ENCODE results near the gene GFM2. TPM values are rescaled to one million over a fixed set of nuclear protein-coding genes. Genes with fewer than 3 reads are reported as not detected.
A peak's percentile ranks its signal among the peaks of the same experiment; 100 is the strongest.

The GFM2 gene, protein sequence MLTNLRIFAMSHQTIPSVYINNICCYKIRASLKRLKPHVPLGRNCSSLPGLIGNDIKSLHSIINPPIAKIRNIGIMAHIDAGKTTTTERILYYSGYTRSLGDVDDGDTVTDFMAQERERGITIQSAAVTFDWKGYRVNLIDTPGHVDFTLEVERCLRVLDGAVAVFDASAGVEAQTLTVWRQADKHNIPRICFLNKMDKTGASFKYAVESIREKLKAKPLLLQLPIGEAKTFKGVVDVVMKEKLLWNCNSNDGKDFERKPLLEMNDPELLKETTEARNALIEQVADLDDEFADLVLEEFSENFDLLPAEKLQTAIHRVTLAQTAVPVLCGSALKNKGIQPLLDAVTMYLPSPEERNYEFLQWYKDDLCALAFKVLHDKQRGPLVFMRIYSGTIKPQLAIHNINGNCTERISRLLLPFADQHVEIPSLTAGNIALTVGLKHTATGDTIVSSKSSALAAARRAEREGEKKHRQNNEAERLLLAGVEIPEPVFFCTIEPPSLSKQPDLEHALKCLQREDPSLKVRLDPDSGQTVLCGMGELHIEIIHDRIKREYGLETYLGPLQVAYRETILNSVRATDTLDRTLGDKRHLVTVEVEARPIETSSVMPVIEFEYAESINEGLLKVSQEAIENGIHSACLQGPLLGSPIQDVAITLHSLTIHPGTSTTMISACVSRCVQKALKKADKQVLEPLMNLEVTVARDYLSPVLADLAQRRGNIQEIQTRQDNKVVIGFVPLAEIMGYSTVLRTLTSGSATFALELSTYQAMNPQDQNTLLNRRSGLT
- 32.9 and 35.6 TPM in 2 replicates for total RNA-seq
- long read RNA-seq, transcript GFM2-202 (20 exons, 2,856 nt): minor isoform, 10 of 319 reads
- long read RNA-seq, transcript GFM2-201 (21 exons, 3,249 nt): major isoform, 229 of 319 reads
- long read RNA-seq, partial matches to known transcripts: 28 of 319 reads
- long read RNA-seq, other reads (novel, unspliced or antisense): 47 of 319 reads

DNA sequence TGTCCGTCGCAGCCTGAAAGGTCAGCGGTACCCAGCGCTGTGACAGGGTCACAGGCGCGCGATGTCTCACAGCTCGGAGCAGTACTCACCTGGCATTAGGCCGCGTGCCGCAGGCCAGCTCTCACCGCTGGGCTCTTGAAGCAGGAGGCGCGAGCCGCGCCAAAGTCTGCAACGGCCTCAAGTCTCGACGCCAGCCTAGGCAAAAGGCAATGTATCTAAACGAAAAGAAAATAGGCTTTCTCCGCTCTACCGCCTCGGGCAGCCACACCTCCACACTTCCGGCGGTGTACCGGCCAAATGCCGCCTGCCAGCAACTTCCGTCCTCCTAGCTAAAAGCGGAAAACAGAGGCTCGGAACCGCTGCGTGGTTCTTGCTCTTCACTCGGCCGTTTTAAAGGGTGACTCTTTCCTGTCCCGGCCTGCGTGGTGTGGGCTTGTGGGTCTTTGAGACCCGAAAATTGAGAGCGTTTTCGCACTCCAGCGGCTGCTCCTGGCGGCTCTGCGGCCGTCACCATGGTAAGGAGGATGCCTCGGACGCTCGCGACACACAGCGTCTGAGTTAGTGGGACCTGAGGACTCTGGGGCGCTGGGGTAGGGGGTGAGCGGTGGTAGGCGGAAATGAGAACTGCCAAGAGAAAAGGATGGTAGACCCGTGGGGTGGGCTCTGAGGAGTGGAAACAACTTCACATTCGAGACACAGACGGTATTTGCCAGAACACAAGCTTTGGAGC, at the start of gene GFM2, which contains the start of gene NSA2:
GFM2 (minus strand) TSS at position 269 of the 730 bp plus-strand sequence. CDS start 3,375 bp downstream, outside the sequence.
NSA2 (plus strand) TSS at position 401 of the 730 bp plus-strand sequence; CDS start at position 513, 112 bp downstream.
- TF ChIP-seq, protein P1, sequence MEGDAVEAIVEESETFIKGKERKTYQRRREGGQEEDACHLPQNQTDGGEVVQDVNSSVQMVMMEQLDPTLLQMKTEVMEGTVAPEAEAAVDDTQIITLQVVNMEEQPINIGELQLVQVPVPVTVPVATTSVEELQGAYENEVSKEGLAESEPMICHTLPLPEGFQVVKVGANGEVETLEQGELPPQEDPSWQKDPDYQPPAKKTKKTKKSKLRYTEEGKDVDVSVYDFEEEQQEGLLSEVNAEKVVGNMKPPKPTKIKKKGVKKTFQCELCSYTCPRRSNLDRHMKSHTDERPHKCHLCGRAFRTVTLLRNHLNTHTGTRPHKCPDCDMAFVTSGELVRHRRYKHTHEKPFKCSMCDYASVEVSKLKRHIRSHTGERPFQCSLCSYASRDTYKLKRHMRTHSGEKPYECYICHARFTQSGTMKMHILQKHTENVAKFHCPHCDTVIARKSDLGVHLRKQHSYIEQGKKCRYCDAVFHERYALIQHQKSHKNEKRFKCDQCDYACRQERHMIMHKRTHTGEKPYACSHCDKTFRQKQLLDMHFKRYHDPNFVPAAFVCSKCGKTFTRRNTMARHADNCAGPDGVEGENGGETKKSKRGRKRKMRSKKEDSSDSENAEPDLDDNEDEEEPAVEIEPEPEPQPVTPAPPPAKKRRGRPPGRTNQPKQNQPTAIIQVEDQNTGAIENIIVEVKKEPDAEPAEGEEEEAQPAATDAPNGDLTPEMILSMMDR (IDR thresholded peaks at IDR 0.05; ENCODE audit: unreplicated experiment): no peak
- DNase-seq (ENCODE audit: low spot score, unreplicated experiment): peak; percentile 78
- Mint-ChIP-seq H3K9me3 (ENCODE audit: low read depth) (no peaks in the 10 kb centered on the region), H3K27me3 (no peaks in the 10 kb centered on the region), H3K4me1 (ENCODE audit: low read depth) (peaks cover 23% of the 10 kb centered on the region), H3K36me3 (ENCODE audit: insufficient read depth) (peaks cover 10% of the 10 kb centered on the region), H3K27ac (peak within 1 kb of the TSS; percentile 98), H3K4me3 (ENCODE audit: low read depth) (peak within 1 kb of the TSS; percentile 99)

DNA sequence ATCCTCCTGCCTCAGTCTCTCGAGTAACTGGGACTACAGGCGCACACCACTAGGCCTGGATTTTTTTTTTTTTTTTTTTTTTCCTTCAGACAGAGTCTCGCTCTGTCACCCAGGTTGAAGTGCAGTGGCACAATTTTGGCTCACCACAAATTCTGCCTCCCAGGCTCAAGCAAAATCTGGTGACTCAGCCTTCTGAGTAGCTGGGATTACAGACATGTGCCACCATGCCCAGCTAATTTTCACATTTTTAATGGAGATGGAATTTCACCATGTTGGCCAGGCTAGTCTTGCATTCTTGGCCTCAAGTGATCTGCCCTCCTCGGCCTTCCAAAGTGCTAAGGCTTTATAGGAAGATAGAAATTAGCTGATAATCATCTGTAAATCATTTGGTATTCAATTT, 44.0 kb upstream of the GFM2 start:
- TF ChIP-seq, protein P1 (IDR thresholded peaks at IDR 0.05; ENCODE audit: unreplicated experiment): no peak
- H3K27me3 Mint-ChIP-seq: no peaks in the 10 kb centered on the region
- no peak for DNase-seq (ENCODE audit: low spot score, unreplicated experiment)
- no peaks in the 10 kb centered on the region for H3K9me3 Mint-ChIP-seq (ENCODE audit: low read depth)
- no peak overlapping the region for H3K27ac Mint-ChIP-seq
- H3K4me3 Mint-ChIP-seq (ENCODE audit: low read depth): no peak overlapping the region
- H3K36me3 Mint-ChIP-seq (ENCODE audit: insufficient read depth): peaks cover 18% of the 10 kb centered on the region
- H3K4me1 Mint-ChIP-seq (ENCODE audit: low read depth): peaks cover 8% of the 10 kb centered on the region

DNA sequence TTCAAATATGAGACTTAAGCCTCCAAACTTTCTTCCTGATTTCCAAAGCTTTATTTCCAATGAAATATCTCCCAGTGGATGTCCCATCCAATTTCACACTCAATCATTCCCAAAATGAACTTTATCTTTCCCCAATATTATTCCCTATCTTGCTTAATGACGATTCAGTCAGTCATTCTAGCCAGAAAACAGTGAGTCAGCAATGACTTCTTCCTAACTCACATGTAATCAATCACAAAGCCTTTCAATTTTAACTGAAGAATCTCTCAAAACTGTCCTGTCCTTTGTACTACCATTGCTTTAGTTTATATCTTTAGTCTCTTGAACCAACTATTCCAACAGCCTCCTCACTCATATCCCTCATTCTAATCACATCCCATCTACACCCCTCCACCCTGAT, 35.0 kb upstream of the GFM2 start:
- Mint-ChIP-seq H3K9me3 (ENCODE audit: low read depth) (no peaks in the 10 kb centered on the region), H3K27ac (no peak overlapping the region), H3K4me3 (ENCODE audit: low read depth) (no peak overlapping the region), H3K4me1 (ENCODE audit: low read depth) (peaks cover 7% of the 10 kb centered on the region), H3K27me3 (no peaks in the 10 kb centered on the region), H3K36me3 (ENCODE audit: insufficient read depth) (peaks cover 10% of the 10 kb centered on the region)
- DNase-seq (ENCODE audit: low spot score, unreplicated experiment): no peak
- TF ChIP-seq, protein P1 (IDR thresholded peaks at IDR 0.05; ENCODE audit: unreplicated experiment): no peak

DNA sequence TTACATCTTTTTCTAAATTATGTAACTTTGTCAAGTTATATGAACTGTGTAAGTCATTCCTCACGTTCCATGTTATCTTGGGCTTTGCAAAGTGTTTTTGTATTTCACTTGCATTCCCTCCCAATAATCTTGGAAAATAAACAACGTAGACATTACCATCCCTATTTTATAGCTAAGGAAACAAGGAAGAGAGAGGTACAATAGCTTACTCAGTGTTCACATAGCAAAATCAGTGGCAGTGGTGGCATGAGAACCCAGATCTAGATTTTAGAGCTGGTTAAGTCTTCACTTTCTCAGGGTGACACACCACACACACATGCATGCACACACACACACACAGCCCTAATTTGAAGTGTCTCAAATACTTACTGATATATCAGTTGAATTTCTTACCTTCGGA, 34.3 kb upstream of the GFM2 start:
- Mint-ChIP-seq H3K4me3 (ENCODE audit: low read depth) (no peak overlapping the region), H3K36me3 (ENCODE audit: insufficient read depth) (peaks cover 13% of the 10 kb centered on the region), H3K27me3 (no peaks in the 10 kb centered on the region), H3K4me1 (ENCODE audit: low read depth) (peaks cover 2% of the 10 kb centered on the region), H3K9me3 (ENCODE audit: low read depth) (no peaks in the 10 kb centered on the region), H3K27ac (no peak overlapping the region)
- TF ChIP-seq, protein P1 (IDR thresholded peaks at IDR 0.05; ENCODE audit: unreplicated experiment): no peak
- DNase-seq (ENCODE audit: low spot score, unreplicated experiment): no peak

Data from progenitor cell of endocrine pancreas (in vitro differentiated cells).